ENCODE results near the gene MEIOSIN.

GRCh38 chr19:45746866-45747265, 13.6 kb downstream of the MEIOSIN start:
- TF ChIP-seq EZH2 (IDR thresholded peaks at IDR 0.05): no peak
- TF ChIP-seq POLR2AphosphoS5 (IDR thresholded peaks at IDR 0.05; ENCODE audit: borderline replicate concordance, low read depth, low read length): no peak
- TF ChIP-seq FOXP2 (optimal IDR thresholded peaks at IDR 0.05; ENCODE audit: control extremely low read depth, extremely low read length, insufficient read depth): no peak
